K562 (cell line): ENCODE data around the gene ADGRB2. TPM values are rescaled to one million over a fixed set of nuclear protein-coding genes. Genes with fewer than 3 reads are reported as not detected.

ENCODE experiments used
- ATAC-seq: fragments of 200-7000 bp; cut with Tn5 transposase; 3 replicates; pipeline ENCODE4 v1.9.1; 2020; ENCODE audit warnings: moderate library complexity
- BruUV-seq: library from RNA; stranded (reverse); fragments of 400-500 nt; replicated peaks from 2 replicates; lab custom pipeline; 2021; lab: Mats Ljungman, UMichigan
- CTCF ChIA-PET: fragments of 300-600 bp; formaldehyde crosslinking; extraction: SDS; loops from one replicate; lab custom pipeline; 2021; ENCODE audit warnings: low intra/inter-chr PET ratio; lab: Yijun Ruan, JAX
- POLR2A ChIA-PET: fragments of 300-600, 350-650 bp; sonication (Branson Sonifier 250); formaldehyde crosslinking; extraction: SDS; loops from one replicate; lab custom pipeline; 2021; ENCODE audit warnings: antibody characterized with exemption, inconsistent platforms; lab: Yijun Ruan, JAX
- DNase-seq, 4 experiments: peaks; one replicate each; pipeline versions ENCODE4 v3.0.0 to v3.0.0-alpha.2; 2011 to 2018; ENCODE audit warnings: low spot score in 3 of 4, mixed read lengths in 3 of 4; ENCODE audit errors: extremely low read depth in 1 of 4
- FAIRE-seq: peaks from 2 replicates; lab custom pipeline; 2011; peaks lifted over from hg19 to GRCh38; lab: Jason Lieb, UNC
- H2AFZ ChIP-seq: 2 replicates; pipeline ENCODE4 v1.6.0; 2011; ENCODE audit warnings: low read depth, low read length, control low read depth, inconsistent platforms
- H3K27ac ChIP-seq: fragments of 200-600 bp; 3 replicates; pipeline ENCODE4 v1.8.0; 2011; ENCODE audit warnings: low read depth, mild to moderate bottlenecking, control low read depth, inconsistent platforms, low read length, moderate library complexity, mixed read lengths; ENCODE audit errors: extremely low read depth
- H3K27me3 ChIP-seq, 2 experiments: fragments of 300-600 bp in 1 of 2; 2 replicates in 1 of 2; 3 replicates in 1 of 2; pipeline versions ENCODE4 v1.6.0 to v1.8.0; 2011; ENCODE audit warnings: inconsistent platforms in 2 of 2, low read length in 2 of 2, mild to moderate bottlenecking in 1 of 2, mixed read lengths in 1 of 2, moderate library complexity in 1 of 2; ENCODE audit not compliant: control insufficient read depth in 2 of 2, insufficient read depth in 2 of 2
- H3K36me3 ChIP-seq: fragments of 300-600 bp; 3 replicates; pipeline ENCODE4 v1.8.0; 2011; ENCODE audit warnings: mild to moderate bottlenecking, low read length, inconsistent platforms; ENCODE audit not compliant: control insufficient read depth, insufficient read depth
- H3K4me1 ChIP-seq, 2 experiments: fragments of 200-600 bp in 1 of 2; replicated peaks in 1 of 2; 2 replicates in 1 of 2; 3 replicates in 1 of 2; pipeline versions ENCODE4 v1.5.1 to v1.8.0; 2011; ENCODE audit warnings: inconsistent platforms in 2 of 2, low read length in 2 of 2, mild to moderate bottlenecking in 1 of 2, mixed read lengths in 1 of 2, moderate library complexity in 1 of 2; ENCODE audit not compliant: control insufficient read depth in 2 of 2, insufficient read depth in 2 of 2
- H3K4me2 ChIP-seq: 2 replicates; pipeline ENCODE4 v1.6.1; 2011; ENCODE audit warnings: low read length, control low read depth, inconsistent platforms, mixed read lengths; ENCODE audit not compliant: insufficient read depth
- H3K4me3 ChIP-seq: fragments of 200-600 bp; sonication (generic), shearing (Covaris generic); 2 replicates; pipeline ENCODE4 v1.5.1; 2016; ENCODE audit warnings: control low read depth, inconsistent platforms
- H3K79me2 ChIP-seq: fragments of 200-600 bp; 3 replicates; pipeline ENCODE4 v1.8.0; 2011; ENCODE audit warnings: low read length, inconsistent platforms; ENCODE audit not compliant: control insufficient read depth, insufficient read depth
- H3K9ac ChIP-seq, 2 experiments: 2 replicates each; pipeline versions ENCODE4 v1.6.0 to v1.6.1; 2011; ENCODE audit warnings: low read depth in 2 of 2, low read length in 2 of 2, control low read depth in 1 of 2, inconsistent platforms in 1 of 2, mild to moderate bottlenecking in 1 of 2, mixed read lengths in 1 of 2; ENCODE audit not compliant: insufficient read depth in 1 of 2
- H3K9me1 ChIP-seq: one replicate; pipeline ENCODE4 v1.6.0; 2011; ENCODE audit warnings: inconsistent platforms, mild to moderate bottlenecking, low read length, moderate library complexity; ENCODE audit not compliant: control insufficient read depth, insufficient read depth
- H3K9me3 ChIP-seq: replicated peaks from 2 replicates; pipeline ENCODE4 v1.5.1; 2011; ENCODE audit warnings: low read depth, low read length, inconsistent platforms; ENCODE audit not compliant: control insufficient read depth, insufficient read depth
- H4K20me1 ChIP-seq: replicated peaks from 2 replicates; pipeline ENCODE4 v1.6.1; 2011; ENCODE audit warnings: low read length, inconsistent platforms, mixed read lengths; ENCODE audit not compliant: control insufficient read depth, insufficient read depth
- CHD4 ChIP-seq: fragments of 200-600 bp; sonication (generic); IDR thresholded peaks from 3 replicates; pipeline ENCODE4 v1.6.1; 2012; ENCODE audit warnings: low read depth, mild to moderate bottlenecking, mixed read lengths, low read length, inconsistent platforms; ENCODE audit not compliant: insufficient read depth, insufficient replicate concordance, poor library complexity, severe bottlenecking
- CREB5 ChIP-seq: fragments of 250-450 bp; sonication (Bioruptor Pico); IDR thresholded peaks from 2 replicates; pipeline ENCODE4 v1.5.0; 2020; ENCODE audit warnings: mild to moderate bottlenecking
- HCFC1 ChIP-seq: IDR thresholded peaks from 2 replicates; pipeline ENCODE4 v1.6.1; 2012; ENCODE audit warnings: low read depth, low read length, improper control_type of control experiment
- HDAC2 ChIP-seq: fragments of 450-650 bp; IDR thresholded peaks from 2 replicates; pipeline ENCODE4 v1.6.1; 2016; ENCODE audit warnings: mild to moderate bottlenecking
- KDM1A ChIP-seq, 2 experiments: fragments of 450-650 bp; IDR thresholded peaks; 2 replicates each; pipeline ENCODE4 v1.6.1; 2016; ENCODE audit warnings: mild to moderate bottlenecking in 2 of 2
- LEF1 ChIP-seq: fragments of 450-650 bp; IDR thresholded peaks from 2 replicates; pipeline ENCODE4 v1.6.1; 2016; ENCODE audit warnings: mild to moderate bottlenecking
- MEIS2 ChIP-seq: fragments of 450-650 bp; IDR thresholded peaks from 2 replicates; pipeline ENCODE4 v1.6.1; 2014; ENCODE audit warnings: mild to moderate bottlenecking; ENCODE audit not compliant: partially characterized antibody
- NR2C1 ChIP-seq, 2 experiments: fragments of 450-650 bp; IDR thresholded peaks; 2 replicates each; pipeline ENCODE4 v1.6.1; 2017; ENCODE audit warnings: mild to moderate bottlenecking in 2 of 2, antibody characterized with exemption in 1 of 2, inconsistent platforms in 1 of 2, missing compliant biosample characterization in 1 of 2, missing genetic modification characterization in 1 of 2
- RBM25 ChIP-seq: fragments of 200-400 bp; formaldehyde crosslinking; IDR thresholded peaks from 2 replicates; pipeline ENCODE4 v1.6.1; 2018; ENCODE audit warnings: low read length, low read depth, moderate library complexity; ENCODE audit not compliant: severe bottlenecking
- RCOR1 ChIP-seq, 2 experiments: IDR thresholded peaks; 2 replicates each; pipeline ENCODE4 v1.6.1; 2012; ENCODE audit warnings: low read depth in 2 of 2, low read length in 2 of 2, borderline replicate concordance in 1 of 2, improper control_type of control experiment in 1 of 2
- RFX7 ChIP-seq: fragments of 250-450 bp; sonication (Bioruptor Pico); IDR thresholded peaks from 2 replicates; pipeline ENCODE4 v1.5.1; 2021; ENCODE audit warnings: mild to moderate bottlenecking
- SMAD1 ChIP-seq: fragments of 150-350 bp; IDR thresholded peaks from 2 replicates; pipeline ENCODE4 v1.6.1; 2014; ENCODE audit warnings: low read length, low read depth; ENCODE audit not compliant: partially characterized antibody
- SMARCA5 ChIP-seq: fragments of 450-650 bp; IDR thresholded peaks from 2 replicates; pipeline ENCODE4 v1.6.1; 2016
- THRB ChIP-seq: fragments of 450-650 bp; formaldehyde crosslinking; conservative IDR thresholded peaks from 2 replicates; pipeline ENCODE4 v1.4.0; 2022; ENCODE audit warnings: mild to moderate bottlenecking, missing genetic modification characterization
- ZBTB8A ChIP-seq: fragments of 450-650 bp; IDR thresholded peaks from 2 replicates; pipeline ENCODE4 v1.6.1; 2018; ENCODE audit warnings: mild to moderate bottlenecking, moderate library complexity; ENCODE audit not compliant: partially characterized antibody
- ZNF436 ChIP-seq: fragments of 250-450, 450-650 bp; sonication (Bioruptor Pico); formaldehyde crosslinking; IDR thresholded peaks from 2 replicates; pipeline ENCODE4 v1.7.0; 2020; ENCODE audit warnings: mild to moderate bottlenecking
- WGBS: fragments of 100-300 bp; shearing (Covaris generic); methylation state at CpG from one replicate; pipeline ENCODE4 v1.1.6; 2016; ENCODE audit warnings: low coverage, mixed read lengths; ENCODE audit not compliant: insufficient coverage; ENCODE audit errors: missing lambda C conversion rate; 5-methylcytosine and 5-hydroxymethylcytosine counted together
- in situ Hi-C: fragments of 300-500 bp; cut with MboI; formaldehyde crosslinking; loops from 4 replicates; pipeline ENCODE4 v1.15.0; 2018; ENCODE audit warnings: inconsistent platforms, mixed read lengths
- intact Hi-C: fragments of 100-400 bp; cut with micrococcal nuclease; formaldehyde crosslinking; loops from 2 replicates; pipeline ENCODE4 v1.14.2; 2022
- polyA plus RNA-seq, 8 experiments: library from polyadenylated mRNA; depleted of rRNA in 4 of 8; stranded (reverse) in 5 of 8; unstranded in 3 of 8; fragments of >200 nt; fragmentation: Nextera tagmentation in 2 of 8; fragmentation: Illumina TruSeq in 1 of 8; extraction: Ambion mirVana in 2 of 8; extraction: Trizol in 1 of 8; gene quantifications; 2 replicates each; pipeline versions ENCODE4 v1.2.1 to v1.2.3, GENCODE V29; 2011 to 2014; ENCODE audit warnings: inconsistent platforms in 1 of 8, missing spikeins in 1 of 8
- total RNA-seq, 7 experiments: library from RNA; depleted of rRNA in 6 of 7; stranded (reverse); fragments of >200 nt in 6 of 7; fragmentation: Illumina TruSeq in 2 of 7; extraction: Trizol in 2 of 7; gene quantifications; 2 replicates each; pipeline versions ENCODE4 v1.2.1 to v1.2.3, GENCODE V29; 2011 to 2021; ENCODE audit warnings: low replicate concordance in 1 of 7

The ADGRB2 gene
- total and polyA plus RNA-seq, 9 of the 15 experiments (the other 6 are each of a cell fraction or from before 2014, with no cell fraction given): 0.04 to 0.23 (median 0.20) TPM; not detected in 2

- Histone ChIP-seq H2AFZ (no peak overlapping the region), H3K36me3 (no peaks in the 10 kb centered on the region), H3K27ac (no peak overlapping the region), H3K79me2 (no peaks in the 10 kb centered on the region), H3K4me3 (no peak overlapping the region), H3K27me3 (peaks cover 14 to 52% of the 10 kb centered on the region in 2 experiments), H4K20me1 (peaks cover 34% of the 10 kb centered on the region), H3K4me2 (no peak overlapping the region), H3K9me3 (no peaks in the 10 kb centered on the region), H3K4me1 (peaks cover 5 to 29% of the 10 kb centered on the region in 2 experiments; a peak in 4 of 5 replicates), H3K9ac (no peak overlapping the region), H3K9me1 (no peaks in the 10 kb centered on the region)
- ChIA-PET POLR2A (interaction anchor here (0.6 to 1.6 kb wide), 6 partner anchors 10 to 105 kb away, joined by 3 to 6 read pairs (median 3); no protein-coding TSS in a partner anchor), CTCF (interaction anchor here (1.1 kb wide), 1 partner anchor 86 kb away, joined by 4 read pairs; no protein-coding TSS in a partner anchor)
- in situ Hi-C loops (loop anchor here (5.0 kb wide), 1 partner anchor 83 kb away; no protein-coding TSS in a partner anchor), intact Hi-C loops (loop anchor here (5.0 kb wide), 1 partner anchor 38 kb away; no protein-coding TSS in a partner anchor)
- DNase-seq: no peak
- 14% methylated on average over 7 of the region's 7 CpGs for WGBS
- no peak for ATAC-seq
- FAIRE-seq: no peak
- no TSS peak for BruUV-seq
- TF ChIP-seq RBM25 (peak; percentile 97), SMAD1 (no peak), MEIS2 (no peak), RFX7 (CRISPR knock-in tag) (no peak), ZBTB8A (no peak), RCOR1 (IDR thresholded peaks at IDR 0.05; ENCODE audit: borderline replicate concordance in 1 of 2, low read depth in 2 of 2, low read length in 2 of 2) (peak in 1 of 2 experiments; percentile 8; a peak in 1 of 4 replicates), LEF1 (no peak), HCFC1 (no peak), NR2C1 (IDR thresholded peaks at IDR 0.05) (no peak), NR2C1 (tag; IDR thresholded peaks at IDR 0.05) (no peak), CREB5 (CRISPR knock-in tag) (no peak), KDM1A (IDR thresholded peaks at IDR 0.05) (peak; percentile 20 to 63; a peak in 2 of 4 replicates), ZNF436 (CRISPR knock-in tag) (peak; percentile 92), CHD4 (peak; percentile 31), SMARCA5 (peak; percentile 96), THRB (CRISPR knock-in tag) (0 out of 2 replicates have a peak, but pooled peaks have one; percentile 8), HDAC2 (0 out of 2 replicates have a peak, but pooled peaks have one; percentile 28)
Measured at GRCh38 chr1:31749785-31750735, 14.1 kb downstream of the ADGRB2 start.
